B cell (primary cell): ENCODE data around the gene CAMK2G.

Experiments
- CTCF ChIP-seq: fragments of 200-600 bp; IDR thresholded peaks from one replicate; pipeline ENCODE4 v1.8.0; 2022; ENCODE audit warnings: antibody characterized with exemption, mild to moderate bottlenecking
- EZH2 ChIP-seq: IDR thresholded peaks from 2 replicates; pipeline ENCODE4 v1.6.1; 2012; ENCODE audit warnings: borderline replicate concordance, low read depth, mild to moderate bottlenecking, moderate library complexity, low read length; ENCODE audit not compliant: insufficient read depth, poor library complexity, severe bottlenecking

GRCh38 chr10:73790886-73791625 lies 83.3 kb downstream of the CAMK2G start:
- TF ChIP-seq CTCF (no peak), EZH2 (no peak)
